ENCODE measurements around the gene TAS2R38.

GRCh38 chr7:141956084-141956483 is 17.5 kb downstream of the TAS2R38 start:
- TF ChIP-seq, protein P1, sequence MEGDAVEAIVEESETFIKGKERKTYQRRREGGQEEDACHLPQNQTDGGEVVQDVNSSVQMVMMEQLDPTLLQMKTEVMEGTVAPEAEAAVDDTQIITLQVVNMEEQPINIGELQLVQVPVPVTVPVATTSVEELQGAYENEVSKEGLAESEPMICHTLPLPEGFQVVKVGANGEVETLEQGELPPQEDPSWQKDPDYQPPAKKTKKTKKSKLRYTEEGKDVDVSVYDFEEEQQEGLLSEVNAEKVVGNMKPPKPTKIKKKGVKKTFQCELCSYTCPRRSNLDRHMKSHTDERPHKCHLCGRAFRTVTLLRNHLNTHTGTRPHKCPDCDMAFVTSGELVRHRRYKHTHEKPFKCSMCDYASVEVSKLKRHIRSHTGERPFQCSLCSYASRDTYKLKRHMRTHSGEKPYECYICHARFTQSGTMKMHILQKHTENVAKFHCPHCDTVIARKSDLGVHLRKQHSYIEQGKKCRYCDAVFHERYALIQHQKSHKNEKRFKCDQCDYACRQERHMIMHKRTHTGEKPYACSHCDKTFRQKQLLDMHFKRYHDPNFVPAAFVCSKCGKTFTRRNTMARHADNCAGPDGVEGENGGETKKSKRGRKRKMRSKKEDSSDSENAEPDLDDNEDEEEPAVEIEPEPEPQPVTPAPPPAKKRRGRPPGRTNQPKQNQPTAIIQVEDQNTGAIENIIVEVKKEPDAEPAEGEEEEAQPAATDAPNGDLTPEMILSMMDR (IDR thresholded peaks at IDR 0.05) = no peak
- no peak for TF ChIP-seq POLR2A (IDR thresholded peaks at IDR 0.05)
